Fibroblast of lung (primary cell): ENCODE results near the gene AGGF1. TPM values are rescaled to one million over a fixed set of nuclear protein-coding genes. Genes with fewer than 3 reads are reported as not detected.

ENCODE experiments used
- DNase-seq, 2 donors: peaks; one replicate each; pipeline versions ENCODE4 v3.0.0 to v3.0.0-alpha.2; 2010; ENCODE audit warnings: low read depth in 2 of 2
- H2AFZ ChIP-seq: 2 replicates; pipeline ENCODE4 v1.5.1; 2012; ENCODE audit warnings: low read length, control low read depth, inconsistent platforms
- H3K27ac ChIP-seq: 2 replicates; pipeline ENCODE4 v1.5.1; 2011; ENCODE audit warnings: low read length, control low read depth; ENCODE audit not compliant: insufficient read depth
- H3K27me3 ChIP-seq: 2 replicates; pipeline ENCODE4 v1.5.1; 2011; ENCODE audit warnings: mild to moderate bottlenecking, low read length; ENCODE audit not compliant: control insufficient read depth, insufficient read depth
- H3K36me3 ChIP-seq: 2 replicates; pipeline ENCODE4 v1.5.1; 2011; ENCODE audit warnings: low read length; ENCODE audit not compliant: control insufficient read depth, insufficient read depth
- H3K4me1 ChIP-seq: 2 replicates; pipeline ENCODE4 v1.5.1; 2011; ENCODE audit warnings: low read length; ENCODE audit not compliant: control insufficient read depth, insufficient read depth; ENCODE audit errors: extremely low read depth
- H3K4me2 ChIP-seq: 2 replicates; pipeline ENCODE4 v1.5.1; 2011; ENCODE audit warnings: low read length, control low read depth; ENCODE audit not compliant: insufficient read depth; ENCODE audit errors: extremely low read depth
- H3K4me3 ChIP-seq, 4 experiments: fragments of 200-600 bp in 1 of 4; sonication (generic) in 1 of 4; replicated peaks in 1 of 4; 2 replicates each; pipeline ENCODE4 v1.5.1; 2011 to 2016; ENCODE audit warnings: low read length in 4 of 4, low read depth in 3 of 4, mild to moderate bottlenecking in 3 of 4, control low read depth in 2 of 4, inconsistent platforms in 1 of 4, mixed read lengths in 1 of 4; ENCODE audit not compliant: insufficient read depth in 1 of 4; ENCODE audit errors: control extremely low read depth in 1 of 4
- H3K79me2 ChIP-seq: 2 replicates; pipeline ENCODE4 v1.5.1; 2012; ENCODE audit warnings: mild to moderate bottlenecking, low read length, inconsistent platforms; ENCODE audit not compliant: control insufficient read depth, insufficient read depth
- H3K9ac ChIP-seq: 2 replicates; pipeline ENCODE4 v1.5.1; 2011; ENCODE audit warnings: mild to moderate bottlenecking, low read length, control low read depth; ENCODE audit not compliant: insufficient read depth
- H3K9me3 ChIP-seq: 2 replicates; pipeline ENCODE4 v1.5.1; 2012; ENCODE audit warnings: low read depth, low read length; ENCODE audit not compliant: control insufficient read depth, insufficient read depth
- H4K20me1 ChIP-seq: 2 replicates; pipeline ENCODE4 v1.5.1; 2011; ENCODE audit warnings: low read length; ENCODE audit not compliant: control insufficient read depth, insufficient read depth; ENCODE audit errors: extremely low read depth
- EZH2 ChIP-seq: IDR thresholded peaks from 2 replicates; pipeline ENCODE4 v1.5.1; 2012; ENCODE audit warnings: low read length, control low read depth, mild to moderate bottlenecking; ENCODE audit errors: missing control alignments
- polyA plus RNA-seq, 2 donors: library from polyadenylated mRNA; depleted of rRNA in 1 of 2; stranded (reverse) in 1 of 2; unstranded in 1 of 2; fragments of >200 nt; gene quantifications; 2 replicates each; pipeline ENCODE4 v1.2.1, GENCODE V29; 2011 to 2012; ENCODE audit warnings: missing spikeins in 1 of 2
- total RNA-seq: library from RNA; depleted of rRNA; stranded (reverse); fragments of >200 nt; gene quantifications from 2 replicates; pipeline ENCODE4 v1.2.1, GENCODE V29; 2014
- TF ChIP-seq, protein P1 (sequence below), 2 donors: IDR thresholded peaks in 1 of 2; conservative IDR thresholded peaks in 1 of 2; 1 replicate in 1 of 2; 2 replicates in 1 of 2; pipeline ENCODE4 v1.5.1; 2011 to 2012; ENCODE audit warnings: low read length in 2 of 2, control low read depth in 1 of 2, inconsistent platforms in 1 of 2, low read depth in 1 of 2, mild to moderate bottlenecking in 1 of 2

Gene AGGF1
- total and polyA plus RNA-seq, 2 donors (not counting 1 experiment from before 2014, with no cell fraction given): 15.5 to 25.1 TPM

DNA sequence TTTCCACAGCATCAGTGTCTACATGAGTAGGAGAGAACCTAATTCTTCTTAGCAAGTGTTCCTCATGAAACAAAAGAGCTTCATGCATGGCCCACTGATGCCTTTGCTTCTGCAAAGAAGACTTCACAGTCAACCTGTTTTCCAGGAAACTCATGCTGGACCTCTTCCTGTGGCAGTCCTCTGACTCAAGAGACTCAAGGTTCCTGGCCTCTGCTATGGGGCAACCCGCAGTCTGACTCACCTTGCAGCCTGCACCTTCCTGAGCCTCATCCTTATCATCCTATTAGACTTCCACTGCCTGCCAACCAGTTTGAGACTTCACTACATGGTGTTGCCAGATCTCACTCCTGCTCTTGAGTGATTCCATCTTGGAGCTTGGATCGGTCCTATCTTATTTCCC is 17.6 kb upstream of the AGGF1 start:
- TF ChIP-seq EZH2: no peak
- TF ChIP-seq, protein P1, sequence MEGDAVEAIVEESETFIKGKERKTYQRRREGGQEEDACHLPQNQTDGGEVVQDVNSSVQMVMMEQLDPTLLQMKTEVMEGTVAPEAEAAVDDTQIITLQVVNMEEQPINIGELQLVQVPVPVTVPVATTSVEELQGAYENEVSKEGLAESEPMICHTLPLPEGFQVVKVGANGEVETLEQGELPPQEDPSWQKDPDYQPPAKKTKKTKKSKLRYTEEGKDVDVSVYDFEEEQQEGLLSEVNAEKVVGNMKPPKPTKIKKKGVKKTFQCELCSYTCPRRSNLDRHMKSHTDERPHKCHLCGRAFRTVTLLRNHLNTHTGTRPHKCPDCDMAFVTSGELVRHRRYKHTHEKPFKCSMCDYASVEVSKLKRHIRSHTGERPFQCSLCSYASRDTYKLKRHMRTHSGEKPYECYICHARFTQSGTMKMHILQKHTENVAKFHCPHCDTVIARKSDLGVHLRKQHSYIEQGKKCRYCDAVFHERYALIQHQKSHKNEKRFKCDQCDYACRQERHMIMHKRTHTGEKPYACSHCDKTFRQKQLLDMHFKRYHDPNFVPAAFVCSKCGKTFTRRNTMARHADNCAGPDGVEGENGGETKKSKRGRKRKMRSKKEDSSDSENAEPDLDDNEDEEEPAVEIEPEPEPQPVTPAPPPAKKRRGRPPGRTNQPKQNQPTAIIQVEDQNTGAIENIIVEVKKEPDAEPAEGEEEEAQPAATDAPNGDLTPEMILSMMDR (conservative IDR thresholded peaks at IDR 0.05 in 1 of 2, IDR thresholded peaks at IDR 0.05 in 1 of 2; ENCODE audit: low read depth in 1 of 2, low read length in 2 of 2): no peak
- no peak overlapping the region for H3K4me3 ChIP-seq
- H3K79me2 ChIP-seq: no peaks in the 10 kb centered on the region
- H2AFZ ChIP-seq: no peak overlapping the region
- H3K4me1 ChIP-seq: no peaks in the 10 kb centered on the region
- H3K27ac ChIP-seq: no peak overlapping the region
- no peaks in the 10 kb centered on the region for H3K9me3 ChIP-seq
- no peaks in the 10 kb centered on the region for H4K20me1 ChIP-seq
- DNase-seq: peak in 1 of 2 donors; percentile 8
- H3K4me2 ChIP-seq: no peak overlapping the region
- H3K36me3 ChIP-seq: no peaks in the 10 kb centered on the region
- H3K27me3 ChIP-seq: no peaks in the 10 kb centered on the region
- no peak overlapping the region for H3K9ac ChIP-seq

DNA sequence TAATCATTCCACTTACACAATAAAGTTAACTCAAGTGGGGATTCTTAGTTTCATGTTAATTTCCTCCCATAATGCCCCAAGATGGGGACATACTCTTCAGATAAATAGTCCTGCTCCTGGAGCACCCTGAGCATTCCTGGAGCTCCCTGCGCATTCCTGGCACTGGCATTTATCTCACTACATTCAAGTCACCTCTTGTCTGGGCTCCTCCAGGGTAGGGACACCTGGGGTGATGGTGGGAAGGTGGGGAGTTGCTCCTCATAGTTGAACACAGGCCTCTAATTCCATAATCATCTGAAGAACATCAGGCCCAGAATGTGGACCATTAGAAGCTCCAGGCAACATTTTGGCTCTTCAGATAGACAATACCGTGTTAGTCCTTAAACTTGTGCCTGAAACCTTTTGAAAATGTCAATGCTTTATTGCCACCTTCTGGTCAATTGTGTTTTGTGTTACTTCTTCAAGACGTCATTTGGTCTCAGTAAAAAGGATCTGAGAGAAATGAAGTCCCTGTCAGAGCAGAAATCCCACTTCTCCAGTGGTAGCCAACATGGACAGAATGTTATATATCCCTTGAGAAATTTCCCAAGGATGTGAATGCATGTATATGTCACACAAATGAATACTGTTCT is 14.2 kb upstream of the AGGF1 start:
- peak; percentile 63 to 81 for DNase-seq
- TF ChIP-seq, protein P1 (conservative IDR thresholded peaks at IDR 0.05 in 1 of 2, IDR thresholded peaks at IDR 0.05 in 1 of 2; ENCODE audit: low read depth in 1 of 2, low read length in 2 of 2): peak; percentile 21 to 31
- TF ChIP-seq EZH2: no peak
- H3K9ac ChIP-seq: no peak overlapping the region
- no peak overlapping the region for H3K27ac ChIP-seq
- H3K27me3 ChIP-seq: no peaks in the 10 kb centered on the region
- no peaks in the 10 kb centered on the region for H3K4me1 ChIP-seq
- H2AFZ ChIP-seq: no peak overlapping the region
- H3K36me3 ChIP-seq: no peaks in the 10 kb centered on the region
- H3K4me3 ChIP-seq: no peak overlapping the region
- no peaks in the 10 kb centered on the region for H3K79me2 ChIP-seq
- no peak overlapping the region for H3K4me2 ChIP-seq
- no peaks in the 10 kb centered on the region for H4K20me1 ChIP-seq
- H3K9me3 ChIP-seq: no peaks in the 10 kb centered on the region

DNA sequence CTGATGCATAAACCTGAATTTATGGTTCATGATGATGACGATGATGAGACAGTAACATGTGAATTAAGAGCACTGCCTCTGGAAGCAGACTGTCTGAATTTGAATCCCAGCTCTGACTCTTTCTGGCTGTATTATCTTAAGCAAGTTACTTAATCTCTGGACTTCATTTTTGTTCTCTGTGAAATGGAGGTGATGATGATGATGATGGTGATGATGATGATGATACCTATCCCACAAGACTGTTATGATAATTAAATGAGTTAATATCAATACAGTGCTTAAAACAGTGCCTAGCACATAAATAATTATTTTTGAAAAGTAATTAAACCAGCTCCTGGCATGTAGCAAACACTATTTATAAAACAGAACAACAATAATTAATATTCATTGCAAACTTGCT is 13.2 kb upstream of the AGGF1 start:
- no peaks in the 10 kb centered on the region for H3K4me1 ChIP-seq
- no peaks in the 10 kb centered on the region for H3K27me3 ChIP-seq
- DNase-seq: no peak
- TF ChIP-seq, protein P1 (conservative IDR thresholded peaks at IDR 0.05 in 1 of 2, IDR thresholded peaks at IDR 0.05 in 1 of 2; ENCODE audit: low read depth in 1 of 2, low read length in 2 of 2): no peak
- TF ChIP-seq EZH2: no peak
- no peak overlapping the region for H3K27ac ChIP-seq
- no peak overlapping the region for H2AFZ ChIP-seq
- H3K9me3 ChIP-seq: no peaks in the 10 kb centered on the region
- no peaks in the 10 kb centered on the region for H3K36me3 ChIP-seq
- no peak overlapping the region for H3K9ac ChIP-seq
- H3K4me3 ChIP-seq: no peak overlapping the region
- no peak overlapping the region for H3K4me2 ChIP-seq
- H3K79me2 ChIP-seq: no peaks in the 10 kb centered on the region
- no peaks in the 10 kb centered on the region for H4K20me1 ChIP-seq
